WTC11 (cell line): ENCODE results near the gene BZW2.
"Not testable (repeated sequence)": the region's sequence is repeated elsewhere in the genome, so short reads cannot be mapped to it uniquely, and the experiment has no call there.

ENCODE experiments used
- ATF3 ChIP-seq: sonication (generic); formaldehyde crosslinking; conservative IDR thresholded peaks from 2 replicates; pipeline ENCODE4 v1.8.1; 2022; ENCODE audit warnings: mild to moderate bottlenecking, missing genetic modification reagents
- CTCF ChIP-seq: fragments of 200-600 bp; IDR thresholded peaks from 2 replicates; pipeline ENCODE4 v1.8.0; 2022; ENCODE audit warnings: antibody characterized with exemption
- E2F1 ChIP-seq: sonication (generic); formaldehyde crosslinking; IDR thresholded peaks from 2 replicates; pipeline ENCODE4 v1.8.0; 2022; ENCODE audit warnings: mild to moderate bottlenecking, missing genetic modification reagents
- HMGXB4 ChIP-seq: sonication (generic); formaldehyde crosslinking; IDR thresholded peaks from 2 replicates; pipeline ENCODE4 v1.8.1; 2023; ENCODE audit warnings: mild to moderate bottlenecking, moderate library complexity, missing genetic modification reagents
- OVOL2 ChIP-seq: fragments of 250-450 bp; sonication (Bioruptor Pico); IDR thresholded peaks from 2 replicates; pipeline ENCODE4 v1.9.0; 2021; ENCODE audit warnings: mild to moderate bottlenecking, borderline replicate concordance
- RELA ChIP-seq: sonication (generic); formaldehyde crosslinking; IDR thresholded peaks from 2 replicates; pipeline ENCODE4 v1.8.1; 2022; ENCODE audit warnings: missing genetic modification reagents, mild to moderate bottlenecking, borderline replicate concordance
- SMAD3 ChIP-seq: sonication (generic); formaldehyde crosslinking; IDR thresholded peaks from 2 replicates; pipeline ENCODE4 v1.8.0; 2022; ENCODE audit warnings: missing genetic modification reagents, mild to moderate bottlenecking, borderline replicate concordance
- SOX15 ChIP-seq: fragments of 250-450 bp; sonication (Bioruptor Pico); IDR thresholded peaks from 2 replicates; pipeline ENCODE4 v1.9.0; 2021; ENCODE audit warnings: mild to moderate bottlenecking
- TP53 ChIP-seq: sonication (generic); formaldehyde crosslinking; IDR thresholded peaks from 2 replicates; pipeline ENCODE4 v1.8.1; 2023; ENCODE audit warnings: mild to moderate bottlenecking, missing genetic modification reagents
- ZNF263 ChIP-seq: sonication (generic); formaldehyde crosslinking; IDR thresholded peaks from 2 replicates; pipeline ENCODE4 v1.8.1; 2022; ENCODE audit warnings: low read depth, mild to moderate bottlenecking, moderate library complexity, missing genetic modification reagents

GRCh38 chr7:16678645-16679566 lies 32.9 kb downstream of the BZW2 start:
- not testable (repeated sequence) for TF ChIP-seq CTCF; SMAD3; OVOL2; HMGXB4 (CRISPR knock-in tag); ZNF263; SOX15 (CRISPR knock-in tag); TP53 (CRISPR knock-in tag); RELA (CRISPR knock-in tag); ATF3 (CRISPR knock-in tag); E2F1 (CRISPR knock-in tag)
